ENCODE data around the gene CDYL.

CDYL gene

GRCh38 chr6:4756247-4756646, 20.0 kb upstream of the CDYL start:
- no peak for TF ChIP-seq CTCF (conservative IDR thresholded peaks at IDR 0.05; ENCODE audit: low read depth, low read length)
- H3K4me3 ChIP-seq (ENCODE audit: low read length), result no peak overlapping the region
- DNase-seq (ENCODE audit: low read depth), result no peak

DNA sequence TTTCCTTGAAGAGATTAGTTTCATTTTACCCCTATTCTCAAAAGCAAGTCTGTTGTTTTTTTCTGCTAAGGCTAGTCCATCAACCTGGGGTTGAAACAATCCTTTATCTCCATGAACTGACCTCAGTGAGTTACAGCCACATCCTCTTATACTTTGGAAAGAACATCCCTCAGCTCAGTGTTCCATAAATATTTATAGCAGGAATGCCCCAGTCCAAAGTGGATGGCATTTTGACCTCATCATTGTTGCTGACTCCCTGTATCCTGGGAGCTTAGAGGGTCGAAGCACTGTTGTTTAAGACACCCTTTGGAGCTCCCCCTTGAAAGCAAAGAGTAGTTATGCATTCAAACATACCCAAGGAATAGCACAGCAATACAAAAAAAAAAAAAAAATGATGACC, 16.2 kb upstream of the CDYL start:
- no peak for TF ChIP-seq CTCF (conservative IDR thresholded peaks at IDR 0.05; ENCODE audit: low read depth, low read length)
- H3K4me3 ChIP-seq (ENCODE audit: low read length), result no peak overlapping the region

DNA sequence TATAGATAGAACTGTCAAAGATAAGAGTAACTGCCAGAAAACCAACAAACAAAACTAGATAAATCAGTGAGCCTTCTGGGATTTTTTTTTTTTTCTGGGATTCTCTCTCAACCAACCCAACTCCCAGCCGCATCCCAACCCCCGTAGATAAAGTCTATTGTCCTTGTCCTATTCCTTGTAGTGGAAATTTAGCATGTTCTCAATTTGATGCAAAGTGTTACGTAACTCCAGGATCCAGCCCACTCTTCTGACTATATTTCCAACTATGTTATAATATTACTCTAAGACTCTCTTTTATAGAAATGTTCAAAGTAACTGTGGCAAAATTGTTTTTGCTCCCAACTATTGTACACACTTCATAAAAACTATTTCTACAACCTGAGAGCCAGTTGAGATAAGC, 15.4 kb upstream of the CDYL start:
- H3K4me3 ChIP-seq (ENCODE audit: low read length), result no peak overlapping the region
- no peak for TF ChIP-seq CTCF (conservative IDR thresholded peaks at IDR 0.05; ENCODE audit: low read depth, low read length)
- DNase-seq (ENCODE audit: low read depth), result no peak

More for the DNA sequence above, 16.2 kb upstream of the CDYL start:
- DNase-seq (ENCODE audit: low read depth), result no peak

GRCh38 chr6:4762294-4762693, 13.9 kb upstream of the CDYL start:
- H3K4me3 ChIP-seq (ENCODE audit: low read length), result no peak overlapping the region
- no peak for DNase-seq (ENCODE audit: low read depth)
- no peak for TF ChIP-seq CTCF (conservative IDR thresholded peaks at IDR 0.05; ENCODE audit: low read depth, low read length)

- DNase-seq (ENCODE audit: low read depth), result no peak
- no peak overlapping the region for H3K4me3 ChIP-seq (ENCODE audit: low read length)
- no peak for TF ChIP-seq CTCF (conservative IDR thresholded peaks at IDR 0.05; ENCODE audit: low read depth, low read length)
Measured at GRCh38 chr6:4763921-4764320, 12.3 kb upstream of the CDYL start.

DNA sequence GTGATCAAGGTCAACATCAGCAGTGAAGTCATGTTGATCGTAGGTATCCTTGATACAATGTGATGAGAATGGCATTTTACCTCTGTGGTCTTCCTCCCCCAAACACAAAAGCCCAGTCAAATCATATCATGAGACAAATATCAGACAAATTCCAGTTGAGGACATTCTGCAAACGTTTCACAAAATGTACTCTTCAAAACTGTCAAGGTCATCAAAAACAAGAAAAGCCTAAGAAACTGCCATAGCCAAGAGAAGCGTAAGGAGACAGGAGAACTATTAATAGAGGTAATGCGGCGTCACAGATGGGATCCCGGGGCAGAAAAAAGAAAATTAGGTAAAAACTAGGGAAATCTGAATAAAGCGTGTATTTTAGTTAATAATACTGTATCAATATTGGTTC, 7.4 kb upstream of the CDYL start:
- H3K4me3 ChIP-seq (ENCODE audit: low read length), result no peak overlapping the region
- DNase-seq (ENCODE audit: low read depth), result no peak
- TF ChIP-seq CTCF (conservative IDR thresholded peaks at IDR 0.05; ENCODE audit: low read depth, low read length), result no peak

DNA sequence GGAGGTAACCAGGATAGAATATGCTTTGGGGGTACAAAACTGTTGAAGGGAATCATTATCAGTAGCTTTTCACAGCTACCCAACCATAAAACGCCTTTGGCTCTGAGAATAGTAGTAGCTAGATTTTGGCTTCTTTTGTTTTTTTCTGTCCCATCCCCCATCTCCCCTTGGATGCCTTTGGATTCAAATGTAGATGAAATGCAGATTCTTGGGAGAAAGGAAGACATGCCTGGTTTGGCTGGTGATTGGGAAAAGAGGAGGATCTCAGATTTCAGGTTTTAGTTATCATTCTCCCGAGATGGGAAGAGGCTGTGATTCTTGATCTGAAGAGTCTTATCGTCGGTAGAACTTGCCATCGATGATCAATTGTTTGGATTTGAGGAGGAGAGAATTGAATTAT, 3.5 kb upstream of the CDYL start:
- DNase-seq (ENCODE audit: low read depth), result no peak
- TF ChIP-seq CTCF (conservative IDR thresholded peaks at IDR 0.05; ENCODE audit: low read depth, low read length), result no peak
- H3K4me3 ChIP-seq (ENCODE audit: low read length), result no peak overlapping the region

Data from retinal pigment epithelial cell (primary cell).